Measurements from ENCODE around the gene CALHM6.
"Not testable (repeated sequence)": the region's sequence is repeated elsewhere in the genome, so short reads cannot be mapped to it uniquely, and the experiment has no call there.

DNA sequence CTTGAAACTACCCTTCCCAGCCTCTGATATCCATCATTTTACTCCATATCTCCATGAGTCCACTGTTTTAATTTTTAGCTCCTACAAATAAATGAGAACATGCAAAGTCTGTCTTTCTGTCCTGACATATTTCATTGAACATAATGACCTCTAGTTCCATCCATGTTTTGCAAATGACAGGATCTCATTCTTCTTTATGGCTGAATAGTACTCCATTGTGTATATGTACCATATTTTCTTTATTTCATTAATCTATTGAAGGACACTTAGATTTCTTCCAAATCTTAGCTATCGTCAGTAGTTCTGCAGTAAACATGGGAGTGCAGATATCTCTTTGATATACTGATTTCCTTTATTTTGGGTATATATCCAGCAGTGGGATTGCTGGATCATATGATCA, 34.0 kb downstream of the CALHM6 start:
- TF ChIP-seq, protein P1, sequence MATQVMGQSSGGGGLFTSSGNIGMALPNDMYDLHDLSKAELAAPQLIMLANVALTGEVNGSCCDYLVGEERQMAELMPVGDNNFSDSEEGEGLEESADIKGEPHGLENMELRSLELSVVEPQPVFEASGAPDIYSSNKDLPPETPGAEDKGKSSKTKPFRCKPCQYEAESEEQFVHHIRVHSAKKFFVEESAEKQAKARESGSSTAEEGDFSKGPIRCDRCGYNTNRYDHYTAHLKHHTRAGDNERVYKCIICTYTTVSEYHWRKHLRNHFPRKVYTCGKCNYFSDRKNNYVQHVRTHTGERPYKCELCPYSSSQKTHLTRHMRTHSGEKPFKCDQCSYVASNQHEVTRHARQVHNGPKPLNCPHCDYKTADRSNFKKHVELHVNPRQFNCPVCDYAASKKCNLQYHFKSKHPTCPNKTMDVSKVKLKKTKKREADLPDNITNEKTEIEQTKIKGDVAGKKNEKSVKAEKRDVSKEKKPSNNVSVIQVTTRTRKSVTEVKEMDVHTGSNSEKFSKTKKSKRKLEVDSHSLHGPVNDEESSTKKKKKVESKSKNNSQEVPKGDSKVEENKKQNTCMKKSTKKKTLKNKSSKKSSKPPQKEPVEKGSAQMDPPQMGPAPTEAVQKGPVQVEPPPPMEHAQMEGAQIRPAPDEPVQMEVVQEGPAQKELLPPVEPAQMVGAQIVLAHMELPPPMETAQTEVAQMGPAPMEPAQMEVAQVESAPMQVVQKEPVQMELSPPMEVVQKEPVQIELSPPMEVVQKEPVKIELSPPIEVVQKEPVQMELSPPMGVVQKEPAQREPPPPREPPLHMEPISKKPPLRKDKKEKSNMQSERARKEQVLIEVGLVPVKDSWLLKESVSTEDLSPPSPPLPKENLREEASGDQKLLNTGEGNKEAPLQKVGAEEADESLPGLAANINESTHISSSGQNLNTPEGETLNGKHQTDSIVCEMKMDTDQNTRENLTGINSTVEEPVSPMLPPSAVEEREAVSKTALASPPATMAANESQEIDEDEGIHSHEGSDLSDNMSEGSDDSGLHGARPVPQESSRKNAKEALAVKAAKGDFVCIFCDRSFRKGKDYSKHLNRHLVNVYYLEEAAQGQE (IDR thresholded peaks at IDR 0.05; ENCODE audit: borderline replicate concordance) = not testable (repeated sequence)
- TF ChIP-seq, protein P1 (CRISPR knock-in tag; IDR thresholded peaks at IDR 0.05; ENCODE audit: low read depth) = not testable (repeated sequence)
- TF ChIP-seq ATF7 (IDR thresholded peaks at IDR 0.05); PTTG1 (tag; IDR thresholded peaks at IDR 0.05; ENCODE audit: low read depth); ZBTB8A (IDR thresholded peaks at IDR 0.05; ENCODE audit: partially characterized antibody); HDAC6 (IDR thresholded peaks at IDR 0.05; ENCODE audit: low read depth, low read length); ZNF324 (CRISPR knock-in tag; IDR thresholded peaks at IDR 0.05); POLR2AphosphoS5 (IDR thresholded peaks at IDR 0.05; ENCODE audit: control insufficient read depth, insufficient read depth, low read depth, low read length); ZBTB17 (CRISPR knock-in tag; IDR thresholded peaks at IDR 0.05): not testable (repeated sequence)
- TF ChIP-seq, protein P2, sequence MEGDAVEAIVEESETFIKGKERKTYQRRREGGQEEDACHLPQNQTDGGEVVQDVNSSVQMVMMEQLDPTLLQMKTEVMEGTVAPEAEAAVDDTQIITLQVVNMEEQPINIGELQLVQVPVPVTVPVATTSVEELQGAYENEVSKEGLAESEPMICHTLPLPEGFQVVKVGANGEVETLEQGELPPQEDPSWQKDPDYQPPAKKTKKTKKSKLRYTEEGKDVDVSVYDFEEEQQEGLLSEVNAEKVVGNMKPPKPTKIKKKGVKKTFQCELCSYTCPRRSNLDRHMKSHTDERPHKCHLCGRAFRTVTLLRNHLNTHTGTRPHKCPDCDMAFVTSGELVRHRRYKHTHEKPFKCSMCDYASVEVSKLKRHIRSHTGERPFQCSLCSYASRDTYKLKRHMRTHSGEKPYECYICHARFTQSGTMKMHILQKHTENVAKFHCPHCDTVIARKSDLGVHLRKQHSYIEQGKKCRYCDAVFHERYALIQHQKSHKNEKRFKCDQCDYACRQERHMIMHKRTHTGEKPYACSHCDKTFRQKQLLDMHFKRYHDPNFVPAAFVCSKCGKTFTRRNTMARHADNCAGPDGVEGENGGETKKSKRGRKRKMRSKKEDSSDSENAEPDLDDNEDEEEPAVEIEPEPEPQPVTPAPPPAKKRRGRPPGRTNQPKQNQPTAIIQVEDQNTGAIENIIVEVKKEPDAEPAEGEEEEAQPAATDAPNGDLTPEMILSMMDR (IDR thresholded peaks at IDR 0.05 in 2 of 3, conservative IDR thresholded peaks at IDR 0.05 in 1 of 3; ENCODE audit: insufficient read depth in 2 of 3, low read depth in 1 of 3, low read length in 3 of 3) = not testable (repeated sequence)
